HUES6 (cell line): ENCODE data around the gene STXBP6.

Experiments used
- H3K27ac ChIP-seq: 2 replicates; pipeline ENCODE4 v1.7.0; 2013; ENCODE audit warnings: low read depth, mild to moderate bottlenecking, low read length, inconsistent platforms
- H3K27me3 ChIP-seq: 2 replicates; pipeline ENCODE4 v1.6.1; 2013; ENCODE audit warnings: low read length; ENCODE audit not compliant: control insufficient read depth, insufficient read depth
- H3K36me3 ChIP-seq: 2 replicates; pipeline ENCODE4 v1.6.1; 2013; ENCODE audit warnings: low read length; ENCODE audit not compliant: control insufficient read depth, insufficient read depth
- H3K4me1 ChIP-seq: 2 replicates; pipeline ENCODE4 v1.6.1; 2013; ENCODE audit warnings: low read length; ENCODE audit not compliant: control insufficient read depth, insufficient read depth
- H3K4me3 ChIP-seq: 2 replicates; pipeline ENCODE4 v1.5.1; 2013; ENCODE audit warnings: low read depth, low read length
- H3K9ac ChIP-seq: one replicate; pipeline ENCODE4 v1.6.1; 2013; ENCODE audit warnings: mild to moderate bottlenecking, low read length
- H3K9me3 ChIP-seq: 2 replicates; pipeline ENCODE4 v1.6.1; 2013; ENCODE audit warnings: low read depth, low read length; ENCODE audit not compliant: control insufficient read depth, insufficient read depth

STXBP6 gene

DNA sequence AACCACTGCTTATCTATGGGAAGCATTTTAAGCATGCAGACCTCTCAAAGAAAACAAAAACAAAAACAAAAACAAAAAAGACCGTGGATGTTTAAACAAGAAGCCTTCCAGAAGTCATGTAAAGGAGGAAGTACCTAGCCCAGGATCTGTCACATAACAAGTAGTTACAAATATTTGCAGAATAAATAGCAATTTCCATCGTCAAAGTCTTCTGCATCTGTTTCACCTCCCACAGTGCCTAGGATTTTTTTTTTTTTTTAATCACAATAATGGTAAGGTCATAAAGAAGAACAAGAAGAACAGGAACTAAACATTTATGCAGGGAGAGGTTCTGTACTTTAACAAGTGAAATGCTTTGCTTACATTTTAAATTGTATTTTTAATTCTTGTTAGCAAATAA lies 2.4 kb upstream of the STXBP6 start:
- Histone ChIP-seq H3K36me3 (no peaks in the 10 kb centered on the region), H3K27ac (no peak overlapping the region), H3K9me3 (no peaks in the 10 kb centered on the region), H3K27me3 (peaks cover 51% of the 10 kb centered on the region), H3K4me3 (peak overlapping the region; percentile 0; the same call in 1 of the 2 replicates), H3K4me1 (peaks cover 22% of the 10 kb centered on the region; the same call in 1 of the 2 replicates), H3K9ac (no peak overlapping the region)

DNA sequence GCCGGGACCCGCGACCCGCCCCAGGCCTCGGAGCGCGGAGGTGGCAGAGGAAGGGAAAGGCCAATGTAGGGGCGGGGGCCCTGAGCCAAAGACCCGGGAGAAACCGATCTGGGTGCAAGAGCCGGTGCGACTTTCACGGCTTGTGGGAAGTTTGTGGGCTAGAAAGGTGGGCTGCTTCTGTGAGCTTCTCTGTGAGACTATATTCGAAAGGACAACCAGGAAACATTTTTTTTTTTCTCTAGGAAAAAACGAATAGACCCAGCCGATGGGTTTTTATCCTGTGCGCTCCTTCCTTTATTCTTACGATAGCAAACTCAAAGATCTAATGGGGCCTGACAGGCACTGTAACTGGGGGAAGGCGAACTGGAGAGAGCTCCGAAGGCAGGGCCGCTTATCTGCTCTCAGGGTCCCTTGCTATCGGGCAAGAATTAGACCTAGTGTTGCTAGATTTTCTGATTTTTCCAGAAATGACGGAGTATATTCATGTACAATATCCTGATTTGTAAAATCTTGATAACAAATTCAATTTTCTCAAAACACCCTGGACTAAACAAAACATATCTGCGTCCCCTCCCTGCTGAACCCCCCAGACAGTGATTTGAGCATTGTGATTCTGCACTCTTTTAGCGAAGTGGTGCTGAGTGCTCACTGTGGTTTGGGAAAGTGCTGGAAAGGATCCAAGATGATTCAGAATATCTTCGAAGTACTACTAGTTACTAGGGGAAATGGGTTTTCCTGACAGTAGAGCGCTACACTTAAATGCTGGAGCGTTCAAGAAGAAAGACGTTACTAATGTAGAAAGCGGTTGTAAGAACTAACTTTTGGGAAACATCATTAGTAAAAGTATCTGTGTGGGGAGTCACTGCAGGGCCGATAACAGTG lies 563 bp upstream of the STXBP6 start:
- Histone ChIP-seq H3K4me1 (peaks cover 22% of the 10 kb centered on the region; the same call in 1 of the 2 replicates), H3K9me3 (no peaks in the 10 kb centered on the region), H3K27ac (no peak overlapping the region), H3K36me3 (no peaks in the 10 kb centered on the region), H3K27me3 (peaks cover 59% of the 10 kb centered on the region), H3K4me3 (peak overlapping the region; percentile 76), H3K9ac (no peak overlapping the region)

DNA sequence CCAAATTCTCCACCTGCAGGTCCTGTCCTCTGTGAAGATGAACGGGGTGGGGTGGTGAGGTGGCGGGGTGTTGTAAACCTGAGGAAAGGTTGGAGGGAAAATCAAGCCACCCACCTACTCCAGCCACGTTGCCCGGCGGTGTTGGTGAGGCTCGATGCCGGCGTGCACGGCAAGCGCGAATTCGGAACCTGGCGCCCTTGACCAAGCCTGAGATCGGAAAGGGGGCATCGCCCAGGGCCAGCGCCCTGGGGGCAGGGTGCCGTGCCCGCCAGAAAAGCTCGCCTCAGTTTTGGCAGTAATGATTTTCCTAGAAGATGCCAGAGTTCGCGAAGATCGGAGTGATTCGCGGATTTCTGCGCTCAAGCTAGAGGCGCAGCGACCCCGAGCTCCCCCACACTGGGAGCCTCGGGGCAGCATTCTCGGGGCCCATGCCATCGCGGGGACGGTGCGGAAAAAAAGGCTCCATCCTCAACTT lies 817 bp downstream of the STXBP6 start:
- Histone ChIP-seq H3K36me3 (no peaks in the 10 kb centered on the region), H3K4me1 (peaks cover 22% of the 10 kb centered on the region; the same call in 1 of the 2 replicates), H3K9ac (peak overlapping the region; percentile 74), H3K27ac (no peak overlapping the region), H3K27me3 (peaks cover 59% of the 10 kb centered on the region), H3K4me3 (peak overlapping the region; percentile 76), H3K9me3 (no peaks in the 10 kb centered on the region)

DNA sequence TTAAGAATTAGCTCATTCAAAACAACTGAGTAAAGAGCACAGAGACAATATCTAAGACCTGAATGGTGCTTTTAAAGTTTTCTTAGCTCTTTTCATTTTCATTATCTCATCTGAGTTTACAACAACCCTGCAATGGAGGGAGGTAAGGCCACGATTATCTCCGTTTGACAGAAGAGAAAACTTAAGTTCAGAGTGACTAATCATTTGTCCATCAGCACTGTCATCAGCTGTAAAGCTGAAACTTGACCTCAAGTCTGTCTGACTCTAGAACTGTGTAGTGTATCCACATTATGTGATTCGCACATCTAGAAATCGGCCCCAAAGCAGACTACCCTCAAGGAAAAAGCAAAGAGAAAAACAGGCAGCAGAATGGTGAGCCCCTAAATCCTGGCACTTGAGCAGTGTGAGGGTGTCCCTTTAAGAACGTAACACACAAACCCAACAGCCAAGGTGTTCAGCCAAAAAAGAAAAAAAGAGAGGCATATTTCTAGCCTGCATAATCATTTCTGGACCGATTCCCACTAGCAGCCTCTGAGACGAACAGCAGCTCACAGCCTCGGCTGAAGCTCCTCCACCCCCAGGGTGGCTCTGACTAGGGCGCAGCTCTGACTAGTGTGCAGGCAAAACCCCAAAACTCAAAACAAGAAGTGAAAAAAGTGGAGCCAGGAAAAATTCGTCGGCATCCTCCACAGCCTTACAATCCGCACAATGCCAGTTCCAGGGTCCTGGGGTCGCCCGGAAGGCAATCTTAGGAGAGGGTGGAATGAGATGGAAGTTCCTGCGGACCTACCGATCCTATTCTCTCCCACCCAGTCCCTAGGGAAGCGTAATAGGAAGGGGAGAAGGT lies 1.6 kb downstream of the STXBP6 start:
- Histone ChIP-seq H3K9ac (no peak overlapping the region), H3K36me3 (no peaks in the 10 kb centered on the region), H3K4me3 (peak overlapping the region; percentile 76), H3K27ac (no peak overlapping the region), H3K9me3 (no peaks in the 10 kb centered on the region), H3K27me3 (peaks cover 59% of the 10 kb centered on the region), H3K4me1 (peaks cover 22% of the 10 kb centered on the region; the same call in 1 of the 2 replicates)

DNA sequence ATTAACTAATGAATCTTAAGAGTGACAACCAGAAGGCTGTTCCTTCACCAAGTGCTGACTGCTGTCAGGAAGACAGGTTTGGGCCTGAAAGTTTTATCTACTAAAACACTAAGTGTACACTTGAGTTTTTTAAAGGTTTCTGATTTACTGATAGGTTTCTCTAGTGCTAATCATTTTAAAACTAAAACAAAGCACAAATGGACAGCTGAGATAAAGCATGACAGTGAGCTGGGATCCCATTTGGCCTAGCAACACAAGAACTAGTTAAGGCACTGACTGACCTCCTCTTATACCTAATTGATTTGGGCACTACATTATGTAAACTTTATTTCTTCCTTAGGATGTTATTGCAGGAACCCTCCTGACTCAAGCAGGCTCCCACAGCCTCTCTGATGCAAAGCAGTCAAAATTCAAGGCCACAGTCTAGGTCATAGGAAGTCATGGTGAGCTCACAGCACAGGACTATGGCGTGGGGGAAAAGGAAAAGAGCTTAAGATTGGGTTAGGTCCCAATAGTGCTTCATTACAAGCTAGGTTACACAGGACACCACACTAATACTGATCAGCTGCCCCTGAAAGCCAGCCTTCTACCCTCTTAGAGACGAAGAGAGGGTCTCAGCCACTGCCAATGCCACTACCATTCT lies 3.5 kb downstream of the STXBP6 start:
- Histone ChIP-seq H3K9ac (no peak overlapping the region), H3K36me3 (no peaks in the 10 kb centered on the region), H3K4me1 (peaks cover 7% of the 10 kb centered on the region; the same call in 1 of the 2 replicates), H3K27me3 (peaks cover 48% of the 10 kb centered on the region), H3K9me3 (no peaks in the 10 kb centered on the region), H3K27ac (no peak overlapping the region), H3K4me3 (no peak overlapping the region)

DNA sequence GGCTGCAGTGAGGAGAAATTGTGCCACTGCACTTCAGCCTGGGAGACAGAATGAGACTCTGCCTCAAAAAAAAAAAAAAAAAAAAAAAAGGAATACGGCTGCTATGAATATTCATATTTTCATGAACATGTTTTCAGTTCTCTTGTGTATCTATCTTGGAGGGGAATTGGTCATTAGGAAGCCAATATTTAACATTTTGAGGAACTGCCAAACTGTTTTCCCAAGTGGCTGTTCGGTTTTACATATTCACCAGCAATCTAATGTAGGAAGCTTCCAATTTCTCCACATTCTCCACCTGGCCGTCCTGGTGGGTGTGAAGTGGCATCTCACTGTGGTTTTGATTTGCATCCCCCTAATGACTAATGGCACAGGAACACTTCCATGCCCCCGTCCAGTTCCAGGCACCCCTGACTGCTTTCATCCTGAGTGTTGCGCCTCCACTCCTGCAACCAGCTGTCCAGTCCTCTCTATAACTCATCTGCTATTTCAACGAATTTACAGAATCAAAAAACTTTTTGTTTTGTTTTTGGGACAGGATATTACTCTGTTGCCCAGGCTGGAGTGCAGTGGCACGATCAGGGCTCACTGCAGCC lies 5.7 kb downstream of the STXBP6 start:
- Histone ChIP-seq H3K4me1 (no peaks in the 10 kb centered on the region), H3K4me3 (no peak overlapping the region), H3K9me3 (no peaks in the 10 kb centered on the region), H3K27ac (no peak overlapping the region), H3K9ac (no peak overlapping the region), H3K36me3 (no peaks in the 10 kb centered on the region), H3K27me3 (peaks cover 26% of the 10 kb centered on the region)

DNA sequence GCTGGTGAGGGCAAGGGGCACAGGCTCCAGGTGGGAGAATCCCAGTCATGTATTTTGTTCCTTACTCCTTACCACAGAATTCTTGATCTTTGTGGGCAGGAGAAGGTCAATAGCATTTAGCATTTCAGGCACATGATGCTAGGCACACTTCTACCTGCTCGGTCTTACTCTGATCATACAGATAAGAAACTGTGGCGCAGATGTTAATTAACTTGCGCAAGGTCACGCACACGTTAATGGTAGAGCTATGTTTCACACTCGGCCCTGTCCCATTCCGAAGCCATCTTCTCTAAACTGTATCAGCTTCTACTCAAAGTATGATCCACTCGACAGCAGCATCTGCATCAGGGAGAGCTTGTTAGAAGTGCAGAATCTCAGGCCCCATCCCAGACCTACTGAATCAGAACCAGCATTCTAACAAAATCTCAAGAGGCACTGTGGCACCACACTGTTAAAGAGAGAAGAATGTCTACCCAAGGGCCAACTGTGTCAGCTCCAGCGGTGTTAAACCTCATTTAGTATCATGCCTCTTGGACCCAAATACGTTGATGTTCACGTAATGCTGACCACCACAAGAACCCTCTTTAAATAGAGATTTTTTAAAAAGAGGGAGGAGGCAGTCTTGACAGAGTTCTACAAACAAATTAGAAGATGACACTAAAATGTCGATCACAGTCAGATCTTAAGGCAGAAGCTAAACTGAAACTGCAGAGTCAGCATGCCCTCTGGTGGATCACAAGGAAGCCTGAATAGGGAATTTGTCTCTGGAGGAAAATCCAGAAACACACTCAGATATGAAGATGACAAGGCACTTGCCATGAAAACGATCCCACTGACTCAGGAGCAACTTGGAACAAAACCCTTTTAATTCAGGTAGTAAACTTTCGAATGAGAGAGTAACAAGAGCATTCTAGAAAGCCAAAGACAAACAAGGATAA lies 7.3 kb downstream of the STXBP6 start:
- no peak overlapping the region for H3K27ac ChIP-seq
- no peaks in the 10 kb centered on the region for H3K4me1 ChIP-seq
- H3K9ac ChIP-seq: no peak overlapping the region
- no peak overlapping the region for H3K4me3 ChIP-seq
- peaks cover 10% of the 10 kb centered on the region for H3K27me3 ChIP-seq
- no peaks in the 10 kb centered on the region for H3K36me3 ChIP-seq
- no peaks in the 10 kb centered on the region for H3K9me3 ChIP-seq

DNA sequence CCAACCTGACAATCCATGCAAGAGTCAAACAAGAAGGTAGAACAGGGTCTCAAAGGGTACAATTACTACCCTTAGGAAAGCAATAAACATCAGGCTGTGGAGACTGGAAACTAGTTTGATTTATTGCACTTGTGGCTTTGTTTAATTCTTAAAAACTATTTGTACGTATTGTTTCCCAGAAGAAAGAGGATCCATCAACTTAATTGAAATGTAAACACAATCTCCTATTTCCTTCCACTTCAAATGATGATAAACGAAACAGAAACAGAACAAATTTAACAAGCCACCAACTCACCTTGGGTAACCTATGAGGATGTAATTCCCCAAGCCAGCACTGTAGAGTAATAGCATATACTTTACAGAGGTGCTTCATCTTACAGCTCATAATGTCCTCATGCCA lies 8.0 kb downstream of the STXBP6 start:
- Histone ChIP-seq H3K27me3 (peaks cover 5% of the 10 kb centered on the region), H3K4me1 (no peaks in the 10 kb centered on the region), H3K4me3 (no peak overlapping the region), H3K27ac (no peak overlapping the region), H3K9me3 (no peaks in the 10 kb centered on the region), H3K9ac (no peak overlapping the region), H3K36me3 (no peaks in the 10 kb centered on the region)

DNA sequence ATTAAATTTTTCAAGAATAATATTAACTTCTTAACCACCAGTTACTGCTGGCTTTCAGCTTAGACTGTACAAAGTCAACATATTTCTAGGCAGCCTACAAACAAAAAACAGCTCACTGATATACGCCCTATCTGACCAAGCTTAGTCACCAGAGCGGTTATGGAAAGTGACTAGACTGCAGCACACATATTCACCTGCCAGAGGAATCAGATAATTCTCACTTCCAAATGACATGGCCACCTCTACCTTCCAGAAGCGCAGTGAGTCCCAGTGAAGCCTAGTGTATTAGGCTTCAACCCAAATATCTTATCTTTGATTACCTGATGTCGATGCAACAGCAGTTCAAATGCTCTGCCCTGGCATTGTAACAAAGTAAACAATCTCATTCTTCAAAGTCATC lies 8.5 kb downstream of the STXBP6 start:
- H3K9me3 ChIP-seq: no peaks in the 10 kb centered on the region
- no peak overlapping the region for H3K9ac ChIP-seq
- H3K27me3 ChIP-seq: peaks cover under 1% of the 10 kb centered on the region; the same call in 1 of the 2 replicates
- H3K36me3 ChIP-seq: no peaks in the 10 kb centered on the region
- H3K4me1 ChIP-seq: no peaks in the 10 kb centered on the region
- no peak overlapping the region for H3K27ac ChIP-seq
- H3K4me3 ChIP-seq: no peak overlapping the region

DNA sequence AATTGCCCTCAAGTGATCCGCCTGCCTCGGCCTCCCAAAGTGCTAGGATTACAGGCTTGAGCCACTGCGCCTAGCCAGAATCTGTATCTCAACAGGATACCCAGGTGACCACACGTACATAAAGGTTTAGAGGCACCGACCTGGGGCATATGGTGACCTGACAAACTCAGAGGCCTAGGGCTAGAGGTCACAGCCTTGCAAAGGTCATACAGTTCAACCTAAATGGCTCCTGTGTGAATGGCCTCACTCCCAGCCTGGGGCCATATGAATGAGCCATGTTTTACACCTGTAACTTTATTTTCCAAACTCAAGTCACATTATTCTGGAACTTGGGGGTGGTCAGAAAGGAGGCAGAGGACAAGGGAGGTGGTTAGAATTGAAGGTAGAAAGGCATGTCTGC lies 10.0 kb downstream of the STXBP6 start:
- Histone ChIP-seq H3K4me1 (no peaks in the 10 kb centered on the region), H3K9me3 (no peaks in the 10 kb centered on the region), H3K9ac (no peak overlapping the region), H3K4me3 (no peak overlapping the region), H3K36me3 (no peaks in the 10 kb centered on the region), H3K27me3 (no peaks in the 10 kb centered on the region), H3K27ac (no peak overlapping the region)
